NCI-H1694 (cell line): ENCODE data around the gene RPLP1.

Source experiments
- DNase-seq: peaks from one replicate; lab custom pipeline; 2025; lab: John Stamatoyannopoulos, UW

The RPLP1 gene

GRCh38 chr15:69469467-69470201, 17.0 kb downstream of the RPLP1 start:
- no peak for DNase-seq

- no peak for DNase-seq
Observed at GRCh38 chr15:69472046-69472445, 19.4 kb downstream of the RPLP1 start.

GRCh38 chr15:69472562-69472961, 19.9 kb downstream of the RPLP1 start:
- no peak for DNase-seq

- no peak for DNase-seq
Observed at GRCh38 chr15:69474291-69474690, 21.7 kb downstream of the RPLP1 start.

- no peak for DNase-seq
Observed at GRCh38 chr15:69474846-69475455, 22.3 kb downstream of the RPLP1 start.

- DNase-seq = peak; percentile 60
Observed at GRCh38 chr15:69475769-69476358, 23.2 kb downstream of the RPLP1 start.

GRCh38 chr15:69476704-69477473, 24.3 kb downstream of the RPLP1 start:
- DNase-seq = no peak

- DNase-seq = peak; percentile 58
Observed at GRCh38 chr15:69478259-69478781, 25.7 kb downstream of the RPLP1 start.

- no peak for DNase-seq
Observed at GRCh38 chr15:69479081-69479480, 26.5 kb downstream of the RPLP1 start.

- DNase-seq = no peak
Observed at GRCh38 chr15:69479971-69480370, 27.4 kb downstream of the RPLP1 start.

- DNase-seq = no peak
Observed at GRCh38 chr15:69480932-69481331, 28.3 kb downstream of the RPLP1 start.

GRCh38 chr15:69482686-69483256, 30.2 kb downstream of the RPLP1 start:
- no peak for DNase-seq

- DNase-seq = no peak
Observed at GRCh38 chr15:69484837-69485236, 32.2 kb downstream of the RPLP1 start.

- DNase-seq = no peak
Observed at GRCh38 chr15:69486481-69487110, 34.0 kb downstream of the RPLP1 start.

- no peak for DNase-seq
Observed at GRCh38 chr15:69489073-69489571, 36.5 kb downstream of the RPLP1 start.

GRCh38 chr15:69490356-69491037, 37.9 kb downstream of the RPLP1 start:
- no peak for DNase-seq

- DNase-seq = no peak
Observed at GRCh38 chr15:69491038-69491505, 38.5 kb downstream of the RPLP1 start.

GRCh38 chr15:69493406-69493805, 40.8 kb downstream of the RPLP1 start:
- no peak for DNase-seq

- no peak for DNase-seq
Observed at GRCh38 chr15:69496001-69496400, 43.4 kb downstream of the RPLP1 start.

- DNase-seq = no peak
Observed at GRCh38 chr15:69497076-69497475, 44.5 kb downstream of the RPLP1 start.

- no peak for DNase-seq
Observed at GRCh38 chr15:69497667-69498066, 45.0 kb downstream of the RPLP1 start.
